Caco-2 (cell line): ENCODE data around the gene ANKRD45. TPM values are rescaled to one million over a fixed set of nuclear protein-coding genes. Genes with fewer than 3 reads are reported as not detected.

Experiments used
- BruUV-seq: library from RNA; stranded (reverse); fragments of 400-500 nt; replicated peaks from 2 replicates; lab custom pipeline; 2021; lab: Mats Ljungman, UMichigan
- CTCF ChIA-PET: fragments of 300-600 bp; sonication (Branson Sonifier 250); formaldehyde crosslinking; loops from one replicate; lab custom pipeline; 2022; ENCODE audit warnings: antibody characterized with exemption; lab: Charles Lee
- POLR2A ChIA-PET: fragments of 300-600 bp; sonication (Branson Sonifier 250); formaldehyde crosslinking; loops from one replicate; lab custom pipeline; 2022; ENCODE audit warnings: antibody characterized with exemption; lab: Charles Lee
- DNase-seq, 2 experiments: peaks; one replicate each; pipeline versions ENCODE4 v3.0.0 to v3.0.0-alpha.2; 2020 to 2022
- H3K27me3 ChIP-seq: replicated peaks from 2 replicates; pipeline ENCODE4 v1.6.0; 2011; ENCODE audit warnings: low read length; ENCODE audit not compliant: control insufficient read depth, insufficient read depth
- H3K36me3 ChIP-seq: 2 replicates; pipeline ENCODE4 v1.5.1; 2011; ENCODE audit warnings: low read length; ENCODE audit not compliant: control insufficient read depth, insufficient read depth
- H3K4me1 ChIP-seq: fragments of 250-450 bp; sonication (Bioruptor Pico); 2 replicates; pipeline ENCODE4 v1.5.1; 2020; ENCODE audit warnings: mild to moderate bottlenecking
- H3K4me3 ChIP-seq: 2 replicates; pipeline ENCODE4 v1.5.1; 2011; ENCODE audit warnings: low read depth, mild to moderate bottlenecking, control low read depth, low read length
- H3K9me3 ChIP-seq: fragments of 250-450 bp; sonication (Bioruptor Pico); 2 replicates; pipeline ENCODE4 v1.5.1; 2020; ENCODE audit warnings: mild to moderate bottlenecking, moderate library complexity
- H3K27ac Mint-ChIP-seq: one replicate; pipeline ENCODE4 v1.8.0; 2022; ENCODE audit warnings: mixed read lengths; ENCODE audit not compliant: unreplicated experiment
- H3K27me3 Mint-ChIP-seq: one replicate; pipeline ENCODE4 v1.8.0; 2022; ENCODE audit warnings: mixed read lengths; ENCODE audit not compliant: insufficient read depth, unreplicated experiment
- H3K36me3 Mint-ChIP-seq: one replicate; pipeline ENCODE4 v1.8.0; 2022; ENCODE audit warnings: mild to moderate bottlenecking, mixed read lengths; ENCODE audit not compliant: insufficient read depth, unreplicated experiment
- H3K4me1 Mint-ChIP-seq: one replicate; pipeline ENCODE4 v1.8.0; 2022; ENCODE audit warnings: low read depth, mixed read lengths; ENCODE audit not compliant: unreplicated experiment
- H3K4me3 Mint-ChIP-seq: one replicate; pipeline ENCODE4 v1.8.0; 2022; ENCODE audit warnings: mild to moderate bottlenecking, moderate library complexity, mixed read lengths; ENCODE audit not compliant: unreplicated experiment
- H3K9me3 Mint-ChIP-seq: one replicate; pipeline ENCODE4 v1.8.0; 2022; ENCODE audit warnings: mixed read lengths; ENCODE audit not compliant: unreplicated experiment
- CTCF ChIP-seq, 2 experiments: fragments of 200-600 bp in 1 of 2; IDR thresholded peaks; 1 replicate in 1 of 2; 2 replicates in 1 of 2; pipeline versions ENCODE4 v1.5.1 to v1.8.0; 2011 to 2022; ENCODE audit warnings: antibody characterized with exemption in 1 of 2, control low read depth in 1 of 2, inconsistent platforms in 1 of 2, low read depth in 1 of 2, low read length in 1 of 2, mild to moderate bottlenecking in 1 of 2, moderate library complexity in 1 of 2; ENCODE audit not compliant: insufficient read depth in 1 of 2, severe bottlenecking in 1 of 2, unreplicated experiment in 1 of 2
- intact Hi-C: fragments of 100-400 bp; cut with micrococcal nuclease; formaldehyde crosslinking; loops from one replicate; pipeline ENCODE4 v1.10.0; 2022; ENCODE audit not compliant: unreplicated experiment
- total RNA-seq: library from RNA; stranded (reverse); gene quantifications from 2 replicates; pipeline ENCODE4 v1.2.3, GENCODE V29; 2022

Gene ANKRD45
- total RNA-seq, 1 experiment from 2014 or later, result not detected

- H3K9me3 Mint-ChIP-seq, result peaks cover under 1% of the 10 kb centered on the region
- no TSS peak for BruUV-seq
- H3K27ac Mint-ChIP-seq, result no peak overlapping the region
- intact Hi-C loops, result no loop called here
- H3K4me1 Mint-ChIP-seq, result no peaks in the 10 kb centered on the region
- no peak for TF ChIP-seq CTCF (IDR thresholded peaks at IDR 0.05; ENCODE audit: insufficient read depth in 1 of 2, low read depth in 1 of 2, low read length in 1 of 2, severe bottlenecking in 1 of 2, unreplicated experiment in 1 of 2)
- Histone ChIP-seq H3K36me3 (no peaks in the 10 kb centered on the region), H3K4me3 (no peak overlapping the region), H3K4me1 (no peaks in the 10 kb centered on the region), H3K27me3 (no peaks in the 10 kb centered on the region), H3K9me3 (no peaks in the 10 kb centered on the region)
- no peaks in the 10 kb centered on the region for H3K36me3 Mint-ChIP-seq
- ChIA-PET CTCF (no interaction called here), POLR2A (no interaction called here)
- H3K4me3 Mint-ChIP-seq, result no peak overlapping the region
- no peak for DNase-seq
- peaks cover 4% of the 10 kb centered on the region for H3K27me3 Mint-ChIP-seq
Measured at GRCh38 chr1:173573596-173573995, 96.1 kb downstream of the ANKRD45 start.

DNA sequence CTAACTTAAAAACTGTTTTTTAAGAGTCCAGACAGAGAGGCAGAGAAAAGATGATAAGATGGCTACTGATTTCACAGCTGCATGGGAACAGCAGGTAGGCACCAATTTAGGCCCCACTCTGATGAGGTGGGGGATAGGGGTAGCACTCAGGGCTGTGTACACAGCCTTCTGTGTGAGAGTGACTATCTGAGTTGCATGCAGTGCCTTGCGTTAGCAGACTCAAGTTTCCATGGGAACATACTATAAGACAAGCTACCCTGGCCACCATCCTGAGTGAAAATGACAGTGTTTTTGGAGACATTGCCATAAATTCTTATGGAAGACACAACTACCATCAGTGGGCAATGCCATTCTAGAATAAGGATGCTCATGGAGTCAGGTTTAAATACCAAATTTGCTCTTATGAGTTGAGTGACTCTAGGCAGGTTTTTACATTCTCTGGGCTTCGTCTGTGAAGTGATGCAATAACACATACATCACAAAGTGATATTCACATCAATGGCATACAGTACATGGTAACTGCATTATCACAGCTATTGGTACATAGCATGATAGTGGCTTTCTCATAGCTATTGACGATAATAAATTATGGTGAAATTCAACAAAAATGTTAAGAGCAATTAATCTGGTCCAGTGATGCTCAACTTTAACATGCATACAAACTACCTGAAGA lies 97.3 kb downstream of the ANKRD45 start:
- DNase-seq, result no peak
- Mint-ChIP-seq H3K27me3 (peaks cover 7% of the 10 kb centered on the region), H3K36me3 (no peaks in the 10 kb centered on the region), H3K9me3 (peaks cover 13% of the 10 kb centered on the region), H3K27ac (no peak overlapping the region), H3K4me1 (no peaks in the 10 kb centered on the region), H3K4me3 (no peak overlapping the region)
- no peak for TF ChIP-seq CTCF (IDR thresholded peaks at IDR 0.05; ENCODE audit: insufficient read depth in 1 of 2, low read depth in 1 of 2, low read length in 1 of 2, severe bottlenecking in 1 of 2, unreplicated experiment in 1 of 2)
- Histone ChIP-seq H3K36me3 (no peaks in the 10 kb centered on the region), H3K4me3 (no peak overlapping the region), H3K27me3 (no peaks in the 10 kb centered on the region), H3K9me3 (no peaks in the 10 kb centered on the region; the same call in 1 of the 2 replicates), H3K4me1 (no peaks in the 10 kb centered on the region)
- no TSS peak for BruUV-seq
- POLR2A ChIA-PET, result no interaction called here
- intact Hi-C loops, result no loop called here
- CTCF ChIA-PET, result no interaction called here

DNA sequence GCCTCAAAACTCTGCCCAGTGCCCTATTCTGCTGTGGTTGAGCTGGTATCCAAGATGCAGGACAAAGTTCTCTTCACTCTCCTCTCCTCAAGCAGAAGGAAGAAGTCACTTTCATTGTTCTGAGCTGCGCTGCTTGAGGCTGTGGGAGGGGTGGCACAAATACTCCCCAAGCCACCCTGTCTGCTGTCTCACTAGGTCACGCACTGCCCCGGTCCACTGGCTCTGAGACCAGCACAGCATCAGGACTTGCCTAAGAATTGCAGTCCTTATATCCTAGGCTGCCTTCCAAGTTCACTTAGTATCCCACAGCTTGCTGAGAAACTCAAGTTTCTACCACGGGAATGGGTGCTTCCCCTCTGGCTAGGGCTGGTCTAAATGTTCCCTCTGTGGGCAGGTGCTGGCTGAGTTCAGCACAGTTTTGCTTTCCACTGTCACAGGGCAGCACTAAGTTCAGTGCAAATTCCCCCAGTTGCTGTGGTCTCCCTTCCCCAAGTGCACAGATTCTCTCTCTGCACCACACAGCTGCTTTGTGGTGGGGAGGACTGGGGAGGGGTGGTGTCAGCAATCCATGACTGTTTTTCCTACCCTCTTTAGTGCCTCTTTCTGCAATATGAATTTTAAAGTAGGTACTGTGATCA lies 99.2 kb downstream of the ANKRD45 start:
- Mint-ChIP-seq H3K36me3 (no peaks in the 10 kb centered on the region), H3K4me3 (no peak overlapping the region), H3K9me3 (peaks cover 21% of the 10 kb centered on the region), H3K4me1 (no peaks in the 10 kb centered on the region), H3K27me3 (peaks cover 5% of the 10 kb centered on the region), H3K27ac (no peak overlapping the region)
- Histone ChIP-seq H3K4me3 (no peak overlapping the region), H3K4me1 (no peaks in the 10 kb centered on the region), H3K9me3 (no peaks in the 10 kb centered on the region; the same call in 1 of the 2 replicates), H3K36me3 (no peaks in the 10 kb centered on the region), H3K27me3 (no peaks in the 10 kb centered on the region)
- DNase-seq, result no peak
- ChIA-PET CTCF (no interaction called here), POLR2A (no interaction called here)
- no peak for TF ChIP-seq CTCF (IDR thresholded peaks at IDR 0.05; ENCODE audit: insufficient read depth in 1 of 2, low read depth in 1 of 2, low read length in 1 of 2, severe bottlenecking in 1 of 2, unreplicated experiment in 1 of 2)
- intact Hi-C loops, result no loop called here
- no TSS peak for BruUV-seq
